Stimulated activated CD4-positive, alpha-beta T cell treated with anti-CD3 and anti-CD28 coated beads, TNF-alpha, amount 100 ng/mL, for 4 hours (primary cell): Measurements from ENCODE around the gene PPP1R16B.
A peak's percentile ranks its signal among the peaks of the same experiment; 100 is the strongest.

Experiments
- DNase-seq, 3 experiments: peaks; one replicate each; pipeline ENCODE4 v3.0.0-alpha.2; 2020; ENCODE audit warnings: low read depth in 3 of 3

Gene PPP1R16B

DNA sequence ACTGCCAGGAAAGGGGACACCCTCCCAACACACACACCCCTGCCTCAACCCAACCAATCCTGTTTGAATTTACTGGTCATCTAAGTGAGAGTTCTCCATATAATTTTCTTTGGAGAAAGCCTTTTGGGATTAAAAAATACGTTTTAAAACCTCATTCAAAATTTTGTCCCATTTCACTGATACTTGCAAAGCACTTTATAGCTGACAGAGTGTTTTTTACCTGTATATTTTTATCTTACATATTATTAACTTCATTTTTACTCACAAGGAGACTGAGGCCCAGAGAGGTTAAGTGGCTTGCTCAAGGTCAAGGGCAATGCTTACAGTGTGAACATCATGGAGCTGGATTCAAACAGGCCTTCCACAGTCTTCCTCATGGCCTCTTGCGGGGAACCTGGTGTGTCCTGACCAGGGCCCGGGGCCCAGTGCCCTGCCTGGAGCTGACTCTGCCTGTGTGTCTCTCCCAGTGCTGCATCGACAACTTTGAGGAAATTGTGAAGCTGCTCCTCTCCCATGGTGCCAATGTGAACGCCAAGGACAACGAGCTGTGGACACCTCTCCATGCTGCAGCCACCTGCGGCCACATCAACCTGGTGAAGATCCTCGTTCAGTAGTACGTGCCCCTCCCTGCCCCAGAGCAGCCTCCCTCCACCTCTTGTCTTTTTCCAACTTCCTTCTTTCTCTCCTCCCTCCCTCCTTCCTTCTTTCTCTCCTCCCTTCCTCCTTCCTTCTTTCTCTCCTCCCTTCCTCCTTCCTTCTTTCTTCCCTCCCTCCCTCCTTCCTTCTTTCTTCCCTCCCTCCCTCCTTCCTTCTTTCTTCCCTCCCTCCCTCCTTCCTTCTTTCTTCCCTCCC, 89.8 kb downstream of the PPP1R16B start:
- DNase-seq = no peak

DNA sequence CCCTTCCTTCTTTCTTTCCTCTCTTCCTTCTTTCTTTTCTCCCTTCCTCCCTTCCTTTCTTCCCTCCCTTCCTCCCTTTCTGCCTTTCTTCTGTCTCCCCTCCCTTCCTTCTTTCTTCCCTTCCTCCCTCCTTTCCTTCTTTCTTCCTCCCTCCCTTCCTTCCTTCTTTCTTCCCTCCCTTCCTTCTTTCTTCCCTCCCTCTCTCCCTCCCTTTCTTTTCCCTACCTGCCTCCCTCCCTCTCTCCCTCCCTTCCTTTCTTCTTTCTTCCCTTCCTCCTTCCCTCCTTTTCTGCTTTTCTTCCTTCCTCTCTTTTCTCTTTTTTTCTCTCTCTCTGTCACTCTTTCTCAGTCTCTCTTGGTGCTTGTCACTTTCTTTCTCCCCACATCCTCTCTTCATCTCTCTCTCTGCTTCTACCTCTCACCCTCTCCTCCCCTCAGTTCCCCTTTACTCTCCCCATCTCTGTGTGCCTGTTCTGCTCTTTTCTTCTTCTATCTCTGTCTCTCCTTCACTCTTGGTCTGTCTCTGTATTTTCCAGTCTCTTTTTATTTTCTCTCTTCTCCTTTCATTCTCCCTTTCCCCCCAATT, 90.6 kb downstream of the PPP1R16B start:
- DNase-seq = no peak

DNA sequence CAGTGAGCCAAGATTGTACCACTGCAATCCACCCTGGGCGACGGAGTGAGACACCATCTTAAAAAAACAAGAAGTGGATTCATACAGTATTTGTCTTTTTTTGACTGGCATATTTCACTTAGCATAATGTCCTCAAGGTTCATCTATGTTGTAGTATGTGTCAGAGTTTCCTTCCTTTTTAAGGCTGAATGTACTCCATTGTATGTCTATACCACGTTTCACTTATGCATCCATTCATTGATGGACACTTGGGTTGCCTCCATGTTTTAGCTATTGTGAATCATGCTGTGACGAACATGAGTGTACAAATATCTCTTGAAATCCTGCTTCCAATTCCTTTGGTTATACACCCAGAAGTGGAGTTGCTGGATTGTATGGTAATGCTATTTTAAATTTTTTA, 91.8 kb downstream of the PPP1R16B start:
- no peak for DNase-seq

DNA sequence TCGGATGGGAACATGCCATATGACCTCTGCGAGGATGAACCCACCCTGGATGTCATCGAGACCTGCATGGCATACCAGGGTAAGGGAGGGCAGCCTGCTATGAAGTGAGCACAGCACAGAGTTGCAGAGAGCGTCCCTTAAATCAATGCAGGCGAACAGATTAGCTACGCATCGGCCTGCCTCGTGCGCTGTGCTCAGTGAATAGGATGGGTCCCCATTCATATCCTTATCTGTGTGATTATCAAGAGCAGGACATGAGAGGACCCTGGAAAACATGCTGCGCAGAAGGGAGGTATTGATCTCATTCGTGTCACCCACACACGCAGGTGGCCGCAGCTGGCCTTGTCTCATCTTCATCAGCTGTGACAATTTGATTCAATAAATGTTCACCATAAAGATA, 95.1 kb downstream of the PPP1R16B start:
- no peak for DNase-seq

DNA sequence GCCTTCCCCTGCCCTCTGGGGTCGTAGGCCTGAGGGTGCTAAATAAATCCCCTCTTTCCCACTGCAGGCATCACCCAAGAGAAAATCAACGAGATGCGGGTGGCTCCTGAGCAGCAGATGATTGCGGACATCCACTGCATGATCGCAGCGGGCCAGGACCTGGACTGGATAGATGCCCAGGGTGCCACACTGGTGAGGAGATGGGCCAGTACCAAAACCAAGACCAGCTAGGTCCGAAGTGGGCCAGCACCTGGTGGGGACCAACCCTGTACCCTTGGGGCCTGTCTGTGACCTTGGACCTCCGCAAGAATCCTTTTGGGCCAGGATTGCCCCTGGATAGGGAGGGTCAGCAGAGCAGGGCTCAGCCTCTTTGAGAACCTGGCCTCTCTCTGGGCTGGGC, 97.1 kb downstream of the PPP1R16B start:
- no peak for DNase-seq

DNA sequence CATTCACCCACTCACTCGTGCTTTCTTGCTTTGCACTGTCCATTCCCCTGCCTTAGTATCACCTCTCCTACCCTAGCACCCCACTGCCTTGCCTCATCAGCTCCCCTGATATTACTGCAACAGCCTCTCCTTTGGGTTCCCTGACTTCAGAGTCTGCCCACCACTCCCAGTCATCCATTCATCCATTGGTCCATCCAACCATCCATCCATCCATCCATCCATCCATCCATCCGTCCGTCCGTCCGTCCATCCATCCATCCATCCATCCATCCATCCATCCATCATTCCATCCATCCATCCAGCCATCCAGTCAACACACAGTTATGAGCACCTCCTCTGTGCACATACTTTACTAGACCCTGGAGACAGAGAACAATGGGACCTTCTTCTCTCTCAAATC, 97.8 kb downstream of the PPP1R16B start:
- DNase-seq = no peak

DNA sequence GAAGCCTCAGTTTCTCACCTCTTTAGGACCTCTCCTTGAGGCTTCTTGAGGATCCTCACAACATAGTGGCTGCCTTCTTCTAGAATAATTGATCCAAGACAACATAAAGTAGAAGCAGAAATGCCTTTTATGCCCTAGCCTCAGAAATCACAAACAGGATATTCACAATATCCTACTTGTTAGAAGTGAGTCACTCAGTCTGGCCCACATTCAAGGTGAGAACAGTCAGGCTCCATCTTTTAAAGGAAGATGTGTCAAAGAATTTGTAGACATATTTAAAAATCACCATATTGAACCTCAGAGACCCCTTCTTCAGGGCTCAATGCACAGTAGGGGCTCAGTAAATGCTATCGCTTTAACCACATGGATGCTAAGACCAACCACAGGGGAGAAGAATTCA, 99.9 kb downstream of the PPP1R16B start:
- no peak for DNase-seq

DNA sequence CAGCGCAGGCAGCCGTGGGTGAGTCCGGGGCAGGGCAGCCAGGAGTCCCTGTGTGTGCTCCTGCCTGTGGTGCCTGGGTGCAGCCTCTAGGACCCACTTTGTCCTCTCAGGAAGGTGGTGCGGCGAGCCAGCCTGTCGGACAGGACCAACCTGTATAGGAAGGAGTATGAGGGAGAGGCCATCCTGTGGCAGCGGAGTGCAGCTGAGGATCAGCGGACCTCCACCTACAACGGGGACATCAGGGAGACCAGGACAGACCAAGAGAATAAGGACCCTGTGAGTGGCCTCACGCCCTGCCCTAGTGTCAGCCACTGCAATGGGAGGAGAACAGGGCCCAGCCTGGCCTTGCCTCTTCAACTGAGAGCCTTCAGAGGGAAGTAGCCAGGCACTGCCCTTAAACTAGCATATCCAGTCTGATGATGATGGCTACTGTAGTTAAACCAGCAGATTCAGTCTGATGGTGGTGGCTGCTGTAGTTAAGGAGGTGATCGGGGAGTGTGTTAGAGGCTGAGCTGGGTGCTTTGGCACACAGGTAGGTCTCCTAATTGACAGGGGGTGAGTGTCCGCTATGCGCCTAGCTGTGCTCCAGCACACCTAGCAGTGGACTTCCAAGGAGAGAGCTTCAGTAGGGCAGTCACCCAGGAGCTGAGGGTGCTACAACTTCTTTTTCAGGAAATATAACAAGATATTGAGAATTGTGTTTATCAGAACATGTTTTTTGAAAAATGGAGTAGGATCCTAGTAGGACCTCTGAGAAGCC, 102.6 kb downstream of the PPP1R16B start:
- no peak for DNase-seq

DNA sequence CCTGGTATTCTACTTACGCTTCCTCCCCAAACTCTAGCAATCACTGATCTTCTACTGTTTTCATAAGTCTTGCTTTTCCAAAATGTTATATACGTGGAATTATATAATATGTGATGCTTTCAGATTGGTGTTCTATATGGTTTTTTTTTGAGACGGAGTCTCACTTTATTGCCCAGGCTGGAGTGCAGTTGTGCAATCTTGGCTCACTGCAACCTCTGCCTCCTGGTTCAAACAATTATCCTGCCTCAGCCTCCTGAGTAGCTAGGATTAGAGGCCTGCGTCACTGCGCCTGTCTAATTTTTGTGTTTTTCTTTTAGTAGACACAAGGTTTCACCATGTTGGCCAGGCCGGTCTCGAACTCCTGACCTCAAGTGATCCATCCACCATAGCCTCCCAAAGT, 109.9 kb downstream of the PPP1R16B start:
- no peak for DNase-seq

DNA sequence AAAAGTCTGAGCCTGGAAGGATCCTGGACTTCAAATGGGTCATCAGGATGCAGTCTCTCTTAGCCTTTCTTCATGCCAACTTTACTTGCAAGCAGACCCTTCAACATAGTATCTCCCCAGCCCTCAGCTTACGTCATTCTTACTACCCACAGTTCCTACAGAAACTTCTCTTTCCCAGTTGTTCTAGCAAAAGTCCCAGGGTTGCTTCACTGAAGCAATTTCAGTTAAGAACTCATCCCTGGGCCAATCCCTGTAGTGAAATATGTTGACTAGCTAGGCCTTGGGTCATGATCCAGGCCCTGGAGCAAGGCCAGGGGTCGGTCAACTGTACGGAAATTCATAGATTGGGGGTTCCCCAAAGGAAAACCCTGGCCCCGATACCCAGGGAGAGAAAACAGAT, 112.2 kb downstream of the PPP1R16B start:
- DNase-seq = no peak

DNA sequence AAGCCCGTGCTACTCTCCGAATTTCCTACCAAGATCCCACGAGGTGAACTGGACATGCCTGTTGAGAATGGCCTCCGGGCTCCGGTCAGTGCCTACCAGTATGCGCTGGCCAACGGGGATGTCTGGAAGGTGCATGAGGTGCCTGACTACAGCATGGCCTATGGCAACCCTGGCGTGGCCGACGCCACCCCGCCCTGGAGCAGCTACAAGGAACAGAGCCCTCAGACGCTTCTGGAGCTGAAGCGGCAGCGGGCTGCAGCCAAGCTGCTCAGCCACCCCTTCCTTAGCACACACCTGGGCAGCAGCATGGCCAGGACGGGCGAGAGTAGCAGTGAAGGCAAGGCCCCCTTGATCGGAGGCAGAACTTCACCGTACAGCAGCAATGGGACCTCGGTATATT, 112.7 kb downstream of the PPP1R16B start:
- DNase-seq = no peak

DNA sequence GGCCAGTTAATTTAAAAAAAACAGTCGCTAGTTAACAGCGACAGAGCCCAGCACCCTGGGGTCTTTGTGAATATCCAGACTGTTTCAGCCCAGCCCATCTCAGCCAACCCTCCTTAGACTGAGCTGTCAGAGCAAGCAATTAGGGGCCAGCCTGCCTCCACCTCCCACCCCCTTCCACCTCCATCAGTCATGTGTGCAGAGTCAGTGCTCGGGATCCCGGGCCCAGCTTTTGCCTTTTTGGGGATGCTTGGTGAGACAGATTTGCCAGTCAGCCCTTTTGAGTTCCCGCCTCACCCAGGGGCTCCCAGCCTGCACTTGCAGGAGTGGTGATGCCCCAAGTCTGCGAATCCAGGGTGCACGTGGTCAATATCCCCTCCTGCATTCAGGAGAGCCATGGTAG, 114.2 kb downstream of the PPP1R16B start:
- no peak for DNase-seq

DNA sequence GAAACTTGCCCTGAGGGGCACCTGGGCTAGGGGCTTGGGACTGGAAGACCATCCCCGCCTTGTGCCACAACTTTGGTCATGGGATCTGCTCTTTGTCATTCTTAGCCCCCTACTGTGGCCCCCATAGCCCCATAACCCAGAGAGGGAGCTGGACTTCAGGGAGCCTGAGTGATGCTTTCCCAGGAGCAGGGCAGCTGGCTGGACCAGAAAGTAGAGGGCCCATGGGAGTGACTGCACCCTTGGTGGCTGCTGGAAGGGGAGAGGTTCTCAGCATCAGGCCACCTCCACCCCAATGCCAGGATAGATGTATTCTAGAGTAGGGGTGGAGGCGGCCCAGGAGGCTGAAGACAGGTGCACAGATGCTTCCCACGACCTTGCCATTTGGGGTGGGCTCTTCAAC, 114.9 kb downstream of the PPP1R16B start:
- DNase-seq = no peak

DNA sequence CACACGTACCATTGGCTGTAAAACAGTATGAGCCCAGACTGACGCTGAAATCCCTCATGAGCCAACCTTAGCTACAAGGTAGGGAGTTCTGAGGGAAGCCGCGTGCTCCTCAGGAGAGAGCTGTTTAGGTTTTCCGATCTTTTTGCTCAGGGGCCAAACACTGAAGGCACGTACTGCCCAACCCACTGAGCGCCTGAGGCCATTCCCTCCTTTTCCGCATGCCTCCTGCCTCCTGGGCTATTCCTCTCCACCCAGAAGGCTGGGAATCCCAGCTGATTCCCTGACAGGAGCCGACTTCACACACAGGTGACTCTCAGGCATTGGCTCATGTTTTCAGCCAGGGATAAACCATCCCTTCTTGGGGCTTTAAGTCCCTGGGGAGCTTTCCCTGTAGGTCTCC, 115.4 kb downstream of the PPP1R16B start:
- no peak for DNase-seq

DNA sequence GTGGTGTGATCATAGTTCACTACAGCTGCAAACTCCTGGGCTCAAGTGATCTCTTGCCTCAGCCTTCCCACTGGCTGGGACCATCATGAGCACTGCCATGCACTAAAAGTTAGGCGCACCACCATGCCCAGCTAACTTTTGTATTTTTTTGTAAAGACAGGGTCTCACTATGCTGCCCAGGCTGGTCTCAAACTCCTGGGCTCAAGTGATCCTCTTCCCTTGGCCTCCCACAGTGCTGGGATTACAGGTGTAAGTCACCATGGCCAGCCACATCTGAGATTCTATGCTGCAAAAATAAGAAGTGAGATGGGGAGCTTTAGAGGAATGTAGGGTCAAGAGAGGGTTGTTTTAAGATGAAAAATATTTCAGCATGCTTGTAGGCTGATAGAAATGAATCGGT, 119.2 kb downstream of the PPP1R16B start:
- DNase-seq = no peak

DNA sequence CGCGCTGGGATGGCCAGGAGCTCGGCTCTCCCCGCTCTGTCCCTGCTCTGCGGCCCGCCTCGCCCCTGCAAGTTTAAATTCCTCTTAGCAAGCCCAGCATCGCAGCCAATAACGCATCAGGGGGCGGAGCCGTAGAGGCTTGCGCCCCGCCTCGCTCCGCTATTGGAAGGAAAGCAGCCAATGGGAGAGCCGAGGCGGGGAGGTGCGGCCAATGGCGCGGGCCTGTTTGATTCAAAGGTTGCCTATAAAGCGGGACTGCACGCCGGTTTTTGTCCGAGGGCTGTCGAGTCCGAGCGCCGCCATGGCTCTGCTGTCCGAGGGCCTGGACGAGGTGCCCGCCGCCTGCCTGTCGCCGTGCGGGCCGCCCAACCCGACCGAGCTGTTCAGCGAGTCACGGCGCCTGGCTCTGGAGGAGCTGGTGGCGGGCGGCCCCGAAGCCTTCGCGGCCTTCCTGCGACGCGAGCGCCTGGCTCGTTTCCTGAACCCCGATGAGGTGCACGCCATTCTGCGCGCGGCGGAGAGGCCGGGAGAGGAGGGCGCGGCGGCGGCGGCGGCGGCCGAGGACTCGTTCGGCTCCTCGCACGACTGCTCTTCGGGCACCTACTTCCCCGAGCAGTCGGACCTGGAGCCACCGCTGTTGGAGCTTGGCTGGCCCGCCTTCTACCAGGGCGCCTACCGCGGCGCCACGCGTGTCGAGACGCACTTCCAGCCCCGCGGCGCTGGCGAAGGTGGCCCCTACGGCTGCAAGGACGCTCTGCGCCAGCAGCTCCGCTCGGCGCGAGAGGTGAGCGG, 120.8 kb downstream of the PPP1R16B start, which contains the start of gene FAM83D:
Gene FAM83D, plus strand, starts transcription at position 276 of the 792 bp plus-strand sequence. Its CDS starts 26 bp downstream, at position 302.
- DNase-seq = peak; percentile 82 to 87 (median 86)

DNA sequence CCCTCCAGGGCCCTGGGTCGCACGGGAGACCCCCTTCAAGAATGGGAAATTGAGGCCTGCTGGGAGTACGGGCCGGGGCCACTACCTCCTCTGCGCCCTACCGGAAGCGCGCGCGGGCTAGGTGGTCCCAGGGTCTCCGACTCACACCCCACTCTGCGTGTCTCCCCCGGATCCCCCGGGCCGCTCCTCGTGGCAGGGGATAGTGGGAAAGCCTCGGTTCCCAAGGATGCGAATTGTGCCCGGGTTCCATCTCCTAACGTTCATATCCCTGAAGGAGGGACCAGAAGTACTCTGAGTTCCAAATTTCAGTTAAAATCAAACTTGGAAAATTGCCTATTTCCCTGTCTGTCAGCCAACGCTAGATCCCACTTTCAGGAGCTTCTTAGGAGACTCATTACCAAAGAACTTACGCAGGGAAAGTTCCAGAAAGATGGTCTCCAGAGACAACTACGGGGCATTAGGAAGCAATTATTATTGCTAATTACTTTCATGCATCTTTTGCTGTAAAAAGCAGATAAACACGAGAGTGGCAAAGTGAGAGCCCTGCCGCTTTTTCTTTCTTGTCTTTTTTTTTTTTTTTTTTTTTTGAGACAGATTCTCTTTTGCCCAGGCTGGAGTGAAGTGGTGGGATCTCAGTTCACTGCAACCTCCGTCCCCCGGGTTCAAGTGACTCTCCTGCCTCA, 121.6 kb downstream of the PPP1R16B start:
- no peak for DNase-seq

DNA sequence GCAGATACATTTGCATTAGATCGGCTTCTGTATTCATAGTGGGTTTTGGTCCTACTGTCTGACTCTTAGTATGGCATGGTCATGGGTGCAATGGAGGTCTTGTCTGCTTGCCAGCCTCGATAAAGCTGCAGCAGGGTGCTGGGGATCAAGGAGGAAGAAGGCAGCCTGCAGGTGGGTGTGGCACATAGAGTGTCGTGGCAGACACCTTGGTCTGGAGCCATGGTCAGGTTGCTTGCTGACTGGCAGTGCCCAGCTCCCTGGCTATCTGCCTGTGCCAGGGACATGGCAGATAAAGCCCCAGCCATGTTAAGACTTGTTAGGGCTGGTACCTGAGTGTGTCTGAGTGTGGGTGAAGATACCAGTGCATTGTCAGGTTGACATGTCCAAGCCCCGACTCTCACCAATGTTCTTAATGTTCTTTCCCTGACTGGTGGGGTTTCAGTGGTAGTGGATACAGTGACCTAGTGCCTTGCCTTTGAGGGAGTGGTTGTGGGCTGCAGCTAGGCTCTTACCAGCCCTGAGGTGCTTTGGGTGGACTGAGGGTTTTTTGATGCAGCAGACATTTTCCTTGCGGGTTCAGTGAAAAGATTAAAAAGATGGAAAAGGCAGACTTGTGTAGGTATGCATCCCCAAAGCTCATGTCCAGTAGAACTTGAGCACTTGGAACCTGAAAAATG, 122.5 kb downstream of the PPP1R16B start:
- no peak for DNase-seq

DNA sequence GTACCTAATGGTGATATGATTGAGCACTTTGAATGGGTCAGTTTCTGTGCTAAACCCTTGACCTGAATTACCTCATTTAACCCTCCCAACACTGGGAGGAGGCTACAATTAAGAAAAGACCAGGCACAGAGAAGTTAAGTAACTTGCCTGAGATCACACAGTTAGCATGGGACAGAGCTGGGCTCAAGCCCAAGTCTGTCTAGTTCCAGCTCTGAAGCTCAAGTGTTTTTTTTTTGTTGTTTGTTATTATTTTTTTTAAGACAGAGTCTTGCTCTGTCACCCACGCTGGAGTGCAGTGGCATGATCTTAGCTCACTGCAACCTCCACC, 124.7 kb downstream of the PPP1R16B start:
- no peak for DNase-seq

DNA sequence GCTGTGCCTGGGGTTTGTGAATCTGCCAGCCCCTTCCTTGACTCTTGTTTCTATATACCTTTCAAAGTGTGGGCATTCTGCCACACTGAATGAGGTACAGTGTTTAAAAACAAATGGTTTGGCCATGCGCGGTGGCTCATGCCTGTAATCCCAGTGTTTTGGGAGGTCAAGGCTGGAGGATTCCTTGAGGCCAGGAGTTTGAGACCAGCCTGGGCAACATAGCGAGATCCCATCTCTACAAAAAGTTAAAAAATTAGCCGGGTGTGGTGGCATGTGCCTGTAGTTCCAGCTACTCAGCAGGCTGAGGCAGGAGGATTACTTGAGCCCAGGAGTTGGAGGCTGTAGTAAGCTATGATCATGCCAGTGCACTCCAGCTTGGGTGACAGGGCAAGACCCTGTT, 126.5 kb downstream of the PPP1R16B start:
- DNase-seq = no peak
